Occipital lobe (tissue), 3 donors: ENCODE data around the gene TTPAL. TPM values are rescaled to one million over a fixed set of nuclear protein-coding genes. Genes with fewer than 3 reads are reported as not detected.

ENCODE experiments used
- DNase-seq: peaks from one replicate; lab custom pipeline; 2025; lab: John Stamatoyannopoulos, UW
- small RNA-seq: library from RNA; depleted of rRNA; stranded (forward); fragments of <200 nt; gene quantifications from one replicate; pipeline ENCODE3, GENCODE V24; 2014
- total RNA-seq: library from RNA; depleted of rRNA; stranded (reverse); fragments of >200 nt; gene quantifications from one replicate; pipeline ENCODE4 v1.2.3, GENCODE V29; 2014

Gene TTPAL
- total RNA-seq, 1 donor from 2014 or later: 8.3 TPM

DNA sequence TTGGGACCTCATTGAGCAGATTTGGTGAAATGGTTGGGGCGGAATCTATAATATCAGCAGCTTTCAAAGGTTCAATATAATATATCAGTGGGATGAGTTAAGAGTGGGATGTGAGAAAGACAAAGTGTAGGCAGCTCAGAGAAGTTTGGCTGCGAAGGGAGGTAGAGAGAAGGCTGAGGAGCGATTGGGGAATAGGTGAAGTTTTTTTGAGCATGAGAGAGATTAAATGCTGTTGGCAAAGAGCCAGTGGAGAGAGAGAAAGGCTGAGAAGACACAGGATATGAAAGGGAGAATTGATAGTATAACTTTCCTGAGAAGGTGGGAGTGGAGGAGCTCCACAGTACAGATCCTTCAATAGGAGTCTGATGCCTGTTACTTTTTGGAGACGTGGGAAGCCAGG lies 58.3 kb downstream of the TTPAL start:
- no peak for DNase-seq

DNA sequence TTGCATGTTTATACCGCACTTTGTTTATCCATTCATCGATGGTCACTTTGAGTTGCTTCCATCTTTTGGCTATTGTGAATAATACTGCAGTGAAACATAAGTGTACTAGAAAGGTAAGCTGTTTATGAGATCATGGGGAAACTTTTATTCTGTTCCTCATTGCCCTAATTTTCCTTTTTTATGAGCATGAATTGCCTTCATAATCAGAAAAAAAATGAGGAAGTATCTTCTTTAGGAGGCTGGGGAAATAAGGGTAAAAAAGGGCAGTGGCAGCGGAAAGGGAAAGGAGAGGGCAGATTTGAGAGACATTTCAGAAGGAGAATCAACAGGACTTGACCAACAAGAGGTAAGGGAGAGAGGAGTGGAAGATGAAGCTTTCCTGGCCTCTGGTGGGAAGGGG lies 60.5 kb downstream of the TTPAL start:
- no peak for DNase-seq

DNA sequence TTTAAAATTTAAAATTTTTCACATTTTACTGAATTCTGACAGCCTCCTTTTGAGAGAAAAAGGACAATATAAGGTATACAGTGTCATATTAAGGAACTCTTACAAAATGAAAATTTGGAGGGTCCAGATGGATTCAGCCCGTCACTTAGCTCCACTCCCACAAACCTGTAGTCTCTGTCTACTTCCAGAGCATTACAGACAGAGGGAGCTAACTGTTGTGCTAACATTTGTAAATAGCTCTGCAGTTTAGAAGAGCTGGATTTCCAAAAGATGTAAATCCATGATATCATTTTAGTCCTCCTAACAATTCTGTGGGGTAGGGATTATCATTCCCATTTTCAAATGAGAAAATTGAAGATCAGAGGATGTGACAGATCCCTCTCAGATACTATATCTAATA lies 62.3 kb downstream of the TTPAL start:
- DNase-seq: no peak

DNA sequence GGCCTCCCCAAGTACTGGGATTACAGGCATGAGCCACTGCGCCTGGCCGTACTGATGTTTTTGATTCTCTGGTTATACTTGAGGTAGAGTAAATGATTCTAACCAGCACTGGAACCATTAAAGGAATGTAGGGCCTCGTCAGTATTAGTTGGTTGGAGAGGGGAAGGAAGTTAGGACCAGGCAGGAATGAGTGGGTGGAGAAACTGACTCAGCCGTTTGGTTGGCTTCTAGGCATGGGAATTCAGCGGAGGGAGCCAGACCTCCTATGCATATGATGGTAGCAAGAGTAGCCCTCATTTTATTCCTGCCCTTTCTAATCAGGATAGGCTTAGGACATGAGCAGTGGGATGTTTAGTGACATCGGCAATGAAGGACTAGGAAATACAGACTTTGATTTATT lies 65.2 kb downstream of the TTPAL start:
- no peak for DNase-seq

DNA sequence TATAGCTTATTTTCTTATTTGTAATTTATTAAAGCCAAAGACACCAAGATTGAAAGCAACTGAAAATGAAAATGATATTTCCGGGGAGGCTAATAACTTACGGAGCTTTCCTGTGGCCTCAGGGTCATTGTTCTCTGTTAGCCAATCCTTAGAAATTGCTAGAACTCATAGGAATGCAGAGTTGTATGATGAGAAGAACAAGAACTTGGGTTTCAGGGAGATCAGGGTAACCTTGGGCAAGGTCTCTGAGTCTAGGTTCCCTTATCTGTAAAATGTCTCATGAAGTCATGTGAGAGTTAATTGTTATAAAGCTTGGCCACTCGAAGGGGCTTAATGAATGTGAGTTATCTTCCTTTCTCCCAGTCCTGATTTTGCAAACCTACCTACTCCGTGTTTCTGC lies 66.3 kb downstream of the TTPAL start:
- no peak for DNase-seq

DNA sequence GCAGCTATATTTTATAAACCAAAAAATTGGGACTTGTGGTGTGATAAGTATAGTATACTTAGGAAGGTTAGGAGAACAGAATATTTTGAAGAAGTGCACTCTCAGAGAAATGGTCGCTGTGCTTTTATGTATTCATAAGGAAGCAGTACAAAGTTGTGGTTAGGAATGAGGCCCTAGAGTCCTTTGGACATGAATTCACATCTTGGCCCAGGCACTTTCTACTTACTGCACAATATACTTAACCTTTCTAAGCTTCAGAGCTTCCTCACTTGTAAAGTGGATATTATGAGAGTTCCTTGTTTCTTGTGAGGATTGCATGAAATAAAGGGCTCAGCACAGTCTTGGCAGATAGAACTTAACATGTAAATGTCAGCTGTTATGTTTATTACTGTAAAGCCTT lies 67.2 kb downstream of the TTPAL start:
- no peak for DNase-seq

DNA sequence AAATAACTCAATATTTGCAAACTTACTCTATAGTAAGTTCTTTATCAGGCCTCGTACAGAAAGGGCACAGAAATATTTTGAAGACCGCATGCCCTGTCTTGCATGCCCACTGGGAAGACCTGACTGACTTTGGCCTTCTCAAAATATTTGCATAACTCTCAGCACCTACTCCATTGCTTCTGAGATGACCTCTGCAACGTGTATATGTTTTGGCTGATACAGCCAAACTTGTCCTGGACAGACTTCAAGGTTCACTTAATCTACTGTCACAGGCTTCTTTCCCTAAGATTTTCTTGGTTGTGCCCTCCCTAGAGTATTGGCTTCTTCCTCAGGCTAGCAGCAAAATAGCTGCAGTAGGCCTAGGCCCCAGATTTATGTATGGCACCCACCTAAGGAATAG lies 67.7 kb downstream of the TTPAL start:
- no peak for DNase-seq

Small RNA genes lying within 50 kb of the gene (small RNA-seq; reads per million reads assigned to genes)
- 1.5 reads per million, percentile 80 among the genes with 10 or more reads in this experiment for gene RPL37AP1

Other genes with a start within 250 kb of the TTPAL start
- 121 TPM for gene GDAP1L1, start 228.6 kb upstream of the TTPAL start, total RNA-seq
- gene FITM2, start 164.7 kb upstream of the TTPAL start, total RNA-seq: 9.8 TPM
- not detected for gene R3HDML, start 138.8 kb upstream of the TTPAL start, total RNA-seq
- gene HNF4A, start 120.2 kb upstream of the TTPAL start, total RNA-seq: not detected
- gene SERINC3, start 46.2 kb downstream of the TTPAL start, total RNA-seq: 93.3 TPM
- gene PKIG, start 106.7 kb downstream of the TTPAL start, total RNA-seq: 19.8 TPM
- 1.7 TPM for gene ADA, start 175.8 kb downstream of the TTPAL start, total RNA-seq
- not detected for gene CCN5, start 239.5 kb downstream of the TTPAL start, total RNA-seq